ENCODE results near the gene TSEN2. TPM values are rescaled to one million over a fixed set of nuclear protein-coding genes. Genes with fewer than 3 reads are reported as not detected.

TSEN2 gene
- total RNA-seq, 1 experiment from 2014 or later, result 35.5 TPM

GRCh38 chr3:12443781-12444522, 40.3 kb upstream of the TSEN2 start:
- intact Hi-C loops (cut with micrococcal nuclease), result loop anchor here (1.0 kb wide), 1 partner anchor 27 kb away; no protein-coding TSS in a partner anchor
- Histone ChIP-seq H3K36me3 (ENCODE audit: control insufficient read depth in 1 of 2, insufficient read depth in 2 of 2, low read length in 2 of 2) (no peaks in the 10 kb centered on the region), H3K4me3 (replicated peaks in 1 of 2; ENCODE audit: low read depth in 1 of 2, low read length in 2 of 2) (peak overlapping the region; percentile 36 to 47), H3K9ac (ENCODE audit: low read length) (peak overlapping the region; percentile 70), H3K79me2 (ENCODE audit: insufficient read depth, low read length) (no peaks in the 10 kb centered on the region), H3K27me3 (ENCODE audit: insufficient read depth, low read length) (no peaks in the 10 kb centered on the region), H3K27ac (ENCODE audit: low read depth, low read length) (peak overlapping the region; percentile 89), H3K4me2 (ENCODE audit: low read length) (peak overlapping the region; percentile 83), H3K9me3 (ENCODE audit: control insufficient read depth in 1 of 2, insufficient read depth in 1 of 2, low read depth in 1 of 2, low read length in 2 of 2) (no peaks in the 10 kb centered on the region), H4K20me1 (ENCODE audit: insufficient read depth) (no peaks in the 10 kb centered on the region), H3K9me2 (ENCODE audit: insufficient read depth) (no peaks in the 10 kb centered on the region), H2AFZ (ENCODE audit: low read depth, low read length, poor library complexity, severe bottlenecking) (peak overlapping the region; percentile 29), H3K4me1 (ENCODE audit: control insufficient read depth in 1 of 2, insufficient read depth in 2 of 2, low read length in 2 of 2) (peaks cover 30 to 66% of the 10 kb centered on the region in 2 experiments)
- TF ChIP-seq POLR2AphosphoS5 (IDR thresholded peaks at IDR 0.05; ENCODE audit: low read depth, low read length) (no peak), SP1 (IDR thresholded peaks at IDR 0.05; ENCODE audit: low read depth) (no peak), SRF (IDR thresholded peaks at IDR 0.05; ENCODE audit: low read depth) (no peak), ZBTB33 (IDR thresholded peaks at IDR 0.05; ENCODE audit: extremely low read depth, insufficient replicate concordance, low read length) (no peak), CEBPB (IDR thresholded peaks at IDR 0.05; ENCODE audit: low read depth) (no peak), RAD21 (IDR thresholded peaks at IDR 0.05; ENCODE audit: low read depth) (no peak), FOSL1 (IDR thresholded peaks at IDR 0.05; ENCODE audit: low read depth) (no peak), EZH2 (IDR thresholded peaks at IDR 0.05) (no peak)
- ATAC-seq (no peak), DNase-seq (ENCODE audit: low read depth, low spot score) (no peak)
- RAD21 ChIA-PET (ENCODE audit: low non-redundant PET in 1 of 2, low total read pairs in 2 of 2, uncharacterized antibody in 2 of 2, unreplicated experiment in 2 of 2), result no interaction called here
- POLR2A ChIA-PET, result no interaction called here
- BruUV-seq (replicated peaks), result no TSS peak
- CTCF ChIA-PET, result no interaction called here

All from HCT116 (cell line).